SK-N-SH treated with all-trans-retinoic acid at 6 μM for 48 hours (cell line): Measurements from ENCODE around the gene ARSG.
"Not testable (repeated sequence)": the region's sequence is repeated elsewhere in the genome, so short reads cannot be mapped to it uniquely, and the experiment has no call there.

Source experiments
- ESRRG ChIP-seq: fragments of 250-450 bp; sonication (Bioruptor Pico); IDR thresholded peaks from 2 replicates; pipeline ENCODE4 v1.6.1; 2021; ENCODE audit warnings: mild to moderate bottlenecking
- PATZ1 ChIP-seq: fragments of 250-450 bp; sonication (Bioruptor Pico); IDR thresholded peaks from 2 replicates; pipeline ENCODE4 v1.8.0; 2020; ENCODE audit warnings: mild to moderate bottlenecking, moderate library complexity, borderline replicate concordance
- POU6F1 ChIP-seq: fragments of 250-450 bp; sonication (Bioruptor Pico); IDR thresholded peaks from 2 replicates; pipeline ENCODE4 v1.8.0; 2021; ENCODE audit warnings: low read depth, mild to moderate bottlenecking, moderate library complexity, borderline replicate concordance
- PPARA ChIP-seq: fragments of 250-450 bp; sonication (Bioruptor Pico); IDR thresholded peaks from 2 replicates; pipeline ENCODE4 v1.5.0; 2020; ENCODE audit warnings: mild to moderate bottlenecking, borderline replicate concordance
- RARB ChIP-seq: fragments of 250-450 bp; sonication (Bioruptor Pico); IDR thresholded peaks from 2 replicates; pipeline ENCODE4 v1.8.0; 2021; ENCODE audit warnings: mild to moderate bottlenecking, moderate library complexity
- ZFP3 ChIP-seq: fragments of 250-450 bp; sonication (Bioruptor Pico); IDR thresholded peaks from 2 replicates; pipeline ENCODE4 v1.5.0; 2020; ENCODE audit warnings: mild to moderate bottlenecking, moderate library complexity
- ZFP30 ChIP-seq: fragments of 450-650 bp; formaldehyde crosslinking; IDR thresholded peaks from 2 replicates; pipeline ENCODE4 v1.5.0; 2022; ENCODE audit warnings: mild to moderate bottlenecking, moderate library complexity
- ZNF565 ChIP-seq: fragments of 450-650 bp; formaldehyde crosslinking; conservative IDR thresholded peaks from 2 replicates; pipeline ENCODE4 v1.5.0; 2020; ENCODE audit warnings: low read depth, mild to moderate bottlenecking, moderate library complexity

GRCh38 chr17:68265833-68266232 lies 25.5 kb upstream of the ARSG start:
- TF ChIP-seq RARB; POU6F1 (CRISPR knock-in tag); PATZ1 (CRISPR knock-in tag); ZFP3 (CRISPR knock-in tag); ESRRG (CRISPR knock-in tag); ZFP30; ZNF565; PPARA (CRISPR knock-in tag): not testable (repeated sequence)
